GM21723 (cell line): Measurements from ENCODE around the gene CYP26C1.
"Not testable (repeated sequence)": the region's sequence is repeated elsewhere in the genome, so short reads cannot be mapped to it uniquely, and the experiment has no call there.

Experiments used
- ATAC-seq: cut with Tn5 transposase; IDR thresholded peaks from one replicate; pipeline ENCODE4 v1.9.1; 2021; ENCODE audit warnings: mild to moderate bottlenecking, moderate library complexity; ENCODE audit not compliant: unreplicated experiment

Gene CYP26C1

GRCh38 chr10:93076871-93077270 is 16.3 kb downstream of the CYP26C1 start:
- ATAC-seq = no peak

GRCh38 chr10:93077860-93078337 is 17.3 kb downstream of the CYP26C1 start:
- ATAC-seq = no peak

GRCh38 chr10:93079663-93080349 is 19.2 kb downstream of the CYP26C1 start:
- ATAC-seq = no peak

GRCh38 chr10:93080350-93081046 is 19.9 kb downstream of the CYP26C1 start:
- ATAC-seq = peak; percentile 61

- no peak for ATAC-seq
Measured at GRCh38 chr10:93081318-93081717, 20.7 kb downstream of the CYP26C1 start.

GRCh38 chr10:93081834-93082233 is 21.2 kb downstream of the CYP26C1 start:
- no peak for ATAC-seq

- no peak for ATAC-seq
Measured at GRCh38 chr10:93083743-93084539, 23.3 kb downstream of the CYP26C1 start.

- no peak for ATAC-seq
Measured at GRCh38 chr10:93085272-93085859, 24.8 kb downstream of the CYP26C1 start.

GRCh38 chr10:93086289-93086688 is 25.7 kb downstream of the CYP26C1 start:
- ATAC-seq = no peak

- ATAC-seq = no peak
Measured at GRCh38 chr10:93087846-93088245, 27.2 kb downstream of the CYP26C1 start.

- ATAC-seq = no peak
Measured at GRCh38 chr10:93088466-93088865, 27.9 kb downstream of the CYP26C1 start.

- ATAC-seq = no peak
Measured at GRCh38 chr10:93090619-93091018, 30.0 kb downstream of the CYP26C1 start.

- ATAC-seq = no peak
Measured at GRCh38 chr10:93091960-93092359, 31.4 kb downstream of the CYP26C1 start.

- ATAC-seq = no peak
Measured at GRCh38 chr10:93095225-93095624, 34.6 kb downstream of the CYP26C1 start.

- no peak for ATAC-seq
Measured at GRCh38 chr10:93096901-93097300, 36.3 kb downstream of the CYP26C1 start.

- ATAC-seq = no peak
Measured at GRCh38 chr10:93097386-93097785, 36.8 kb downstream of the CYP26C1 start.

- ATAC-seq = no peak
Measured at GRCh38 chr10:93098816-93099215, 38.2 kb downstream of the CYP26C1 start.

GRCh38 chr10:93099670-93100069 is 39.1 kb downstream of the CYP26C1 start:
- ATAC-seq = no peak

- ATAC-seq = not testable (repeated sequence)
Measured at GRCh38 chr10:93101148-93101547, 40.5 kb downstream of the CYP26C1 start.

GRCh38 chr10:93103953-93104352 is 43.4 kb downstream of the CYP26C1 start:
- ATAC-seq = no peak

GRCh38 chr10:93106631-93107072 is 46.1 kb downstream of the CYP26C1 start:
- ATAC-seq = no peak
